AML-193 (cell line): ENCODE data around the gene CLMN.

ENCODE experiments used
- DNase-seq, 2 experiments: peaks; one replicate each; lab custom pipeline; 2025; lab: John Stamatoyannopoulos, UW

Gene CLMN

GRCh38 chr14:95319312-95320077 is at the start of gene CLMN:
Gene CLMN, minus strand, starts transcription at chr14:95319908. Its CDS starts 116 bp downstream, at chr14:95319792.
- DNase-seq = peak in 1 of 2 experiments; percentile 3

- no peak for DNase-seq
These were observed 45.7 kb upstream of the CLMN start for GRCh38 chr14:95365401-95365800.

- DNase-seq = no peak
These were observed 44.9 kb upstream of the CLMN start for GRCh38 chr14:95364481-95365209.

GRCh38 chr14:95363468-95363954 is 43.8 kb upstream of the CLMN start:
- DNase-seq = no peak

- DNase-seq = no peak
These were observed 42.4 kb upstream of the CLMN start for GRCh38 chr14:95362138-95362494.

GRCh38 chr14:95361373-95362137 is 41.8 kb upstream of the CLMN start:
- DNase-seq = peak in 1 of 2 experiments; percentile 6

- DNase-seq = no peak
These were observed 41.1 kb upstream of the CLMN start for GRCh38 chr14:95360828-95361227.

GRCh38 chr14:95359994-95360826 is 40.5 kb upstream of the CLMN start:
- no peak for DNase-seq

GRCh38 chr14:95356245-95356869 is 36.6 kb upstream of the CLMN start:
- no peak for DNase-seq

GRCh38 chr14:95355422-95355821 is 35.7 kb upstream of the CLMN start:
- no peak for DNase-seq

GRCh38 chr14:95354834-95355233 is 35.1 kb upstream of the CLMN start:
- DNase-seq = no peak

- no peak for DNase-seq
These were observed 34.0 kb upstream of the CLMN start for GRCh38 chr14:95353664-95354063.

- no peak for DNase-seq
These were observed 33.3 kb upstream of the CLMN start for GRCh38 chr14:95353007-95353406.

GRCh38 chr14:95352481-95352880 is 32.8 kb upstream of the CLMN start:
- DNase-seq = no peak

- DNase-seq = no peak
These were observed 29.5 kb upstream of the CLMN start for GRCh38 chr14:95349241-95349640.

GRCh38 chr14:95348395-95349080 is 28.8 kb upstream of the CLMN start:
- no peak for DNase-seq

GRCh38 chr14:95346820-95347219 is 27.1 kb upstream of the CLMN start:
- DNase-seq = no peak

- no peak for DNase-seq
These were observed 26.6 kb upstream of the CLMN start for GRCh38 chr14:95346266-95346665.

- DNase-seq = no peak
These were observed 25.3 kb upstream of the CLMN start for GRCh38 chr14:95345032-95345431.

- no peak for DNase-seq
These were observed 24.8 kb upstream of the CLMN start for GRCh38 chr14:95344536-95344935.

GRCh38 chr14:95341564-95341963 is 21.9 kb upstream of the CLMN start:
- DNase-seq = no peak
